Glomerular endothelial cell (primary cell): ENCODE data around the gene HAUS8. TPM values are rescaled to one million over a fixed set of nuclear protein-coding genes. Genes with fewer than 3 reads are reported as not detected.

Source experiments
- DNase-seq: peaks from one replicate; pipeline ENCODE4 v3.0.0-alpha.2; 2011; ENCODE audit warnings: low read depth, low spot score; ENCODE audit errors: extremely low read depth
- total RNA-seq: library from RNA; depleted of rRNA; stranded (reverse); fragments of >200 nt; gene quantifications from 2 replicates; pipeline ENCODE4 v1.2.3, GENCODE V29; 2015

The HAUS8 gene
- total RNA-seq, 1 donor from 2014 or later: 4.9 TPM

GRCh38 chr19:17077447-17078028 is 2.3 kb upstream of the HAUS8 start:
- DNase-seq: no peak

GRCh38 chr19:17076543-17076991 is 1.3 kb upstream of the HAUS8 start:
- no peak for DNase-seq

GRCh38 chr19:17075864-17076542 is 751 bp upstream of the HAUS8 start:
- DNase-seq: no peak

GRCh38 chr19:17074634-17075034 is 618 bp downstream of the HAUS8 start:
- DNase-seq: no peak

- DNase-seq: no peak
These were observed 1.2 kb downstream of the HAUS8 start for GRCh38 chr19:17073869-17074633.

GRCh38 chr19:17070912-17071311 is 4.3 kb downstream of the HAUS8 start:
- no peak for DNase-seq

GRCh38 chr19:17070421-17070820 is 4.8 kb downstream of the HAUS8 start:
- no peak for DNase-seq

- no peak for DNase-seq
These were observed 6.1 kb downstream of the HAUS8 start for GRCh38 chr19:17069193-17069592.

- DNase-seq: no peak
These were observed 11.8 kb downstream of the HAUS8 start for GRCh38 chr19:17063428-17063827.

- no peak for DNase-seq
These were observed 13.6 kb downstream of the HAUS8 start for GRCh38 chr19:17061691-17062090.

GRCh38 chr19:17061205-17061604 is 14.0 kb downstream of the HAUS8 start:
- no peak for DNase-seq

GRCh38 chr19:17060802-17061201 is 14.4 kb downstream of the HAUS8 start:
- no peak for DNase-seq

GRCh38 chr19:17058236-17058635 is 17.0 kb downstream of the HAUS8 start:
- DNase-seq: no peak

- DNase-seq: no peak
These were observed 19.6 kb downstream of the HAUS8 start for GRCh38 chr19:17055636-17056035.

GRCh38 chr19:17054746-17055145 is 20.5 kb downstream of the HAUS8 start:
- no peak for DNase-seq

GRCh38 chr19:17052439-17052838 is 22.8 kb downstream of the HAUS8 start:
- DNase-seq: no peak

- DNase-seq: no peak
These were observed 25.5 kb downstream of the HAUS8 start for GRCh38 chr19:17049711-17050280.

GRCh38 chr19:17048885-17049453 is 26.3 kb downstream of the HAUS8 start:
- no peak for DNase-seq

GRCh38 chr19:17045907-17046502 is 29.2 kb downstream of the HAUS8 start:
- no peak for DNase-seq

GRCh38 chr19:17043744-17044143 is 31.5 kb downstream of the HAUS8 start:
- DNase-seq: no peak

- DNase-seq: no peak
These were observed 33.3 kb downstream of the HAUS8 start for GRCh38 chr19:17041976-17042375.
